Astrocyte (in vitro differentiated cells and primary cell): ENCODE measurements around the gene THRA.

Experiments
- CTCF ChIP-seq: IDR thresholded peaks from 2 replicates; pipeline ENCODE4 v1.5.1; 2011; ENCODE audit warnings: low read depth, mild to moderate bottlenecking, inconsistent platforms, low read length, moderate library complexity; ENCODE audit not compliant: insufficient read depth
- EZH2 ChIP-seq: IDR thresholded peaks from 2 replicates; pipeline ENCODE4 v1.6.1; 2012; ENCODE audit warnings: mild to moderate bottlenecking, low read length, inconsistent platforms; ENCODE audit not compliant: insufficient read depth

GRCh38 chr17:40103071-40103661, 40.4 kb downstream of the THRA start:
- TF ChIP-seq EZH2 (no peak), CTCF (no peak)
